Neural cell (in vitro differentiated cells): ENCODE results near the gene KIAA1549. TPM values are rescaled to one million over a fixed set of nuclear protein-coding genes. Genes with fewer than 3 reads are reported as not detected.

Experiments used
- H2AFZ ChIP-seq: fragments of 200-600, 300-800 bp; sonication (generic), shearing (Covaris generic); 2 replicates; pipeline ENCODE4 v1.6.0; 2014; ENCODE audit warnings: low read depth, mild to moderate bottlenecking, antibody characterized with exemption, low read length, moderate library complexity
- H3F3A ChIP-seq: fragments of 200-600 bp; shearing (Covaris generic); 2 replicates; pipeline ENCODE4 v1.6.1; 2016; ENCODE audit warnings: mild to moderate bottlenecking, moderate library complexity, mixed read lengths, antibody characterized with exemption, low read length; ENCODE audit not compliant: insufficient read depth, poor library complexity, severe bottlenecking
- H3K27ac ChIP-seq: fragments of 200-600, 300-800 bp; sonication (generic), shearing (Covaris generic); 2 replicates; pipeline ENCODE4 v1.5.1; 2014; ENCODE audit warnings: mild to moderate bottlenecking, low read length, moderate library complexity
- H3K27me3 ChIP-seq: fragments of 300-800, 200-600 bp; sonication (generic), shearing (Covaris generic); 2 replicates; pipeline ENCODE4 v1.6.0; 2014; ENCODE audit warnings: mild to moderate bottlenecking, low read depth, low read length, moderate library complexity; ENCODE audit not compliant: insufficient read depth
- H3K36me3 ChIP-seq: fragments of 300-800, 200-600 bp; sonication (generic), shearing (Covaris generic); 2 replicates; pipeline ENCODE4 v1.5.1; 2014; ENCODE audit warnings: mild to moderate bottlenecking, antibody characterized with exemption, low read length, moderate library complexity; ENCODE audit not compliant: insufficient read depth
- H3K4me2 ChIP-seq: fragments of 300-800, 200-600 bp; sonication (generic), shearing (Covaris generic); 2 replicates; pipeline ENCODE4 v1.6.0; 2014; ENCODE audit warnings: mild to moderate bottlenecking, low read length
- H3K4me3 ChIP-seq: fragments of 300-800, 200-600 bp; sonication (generic), shearing (Covaris generic); 2 replicates; pipeline ENCODE4 v1.5.1; 2014; ENCODE audit warnings: mild to moderate bottlenecking, low read length, moderate library complexity
- H3K79me2 ChIP-seq: fragments of 200-600 bp; shearing (Covaris generic); replicated peaks from 2 replicates; pipeline ENCODE4 v1.6.0; 2014; ENCODE audit warnings: mild to moderate bottlenecking, low read length, moderate library complexity; ENCODE audit not compliant: insufficient read depth
- H3K9ac ChIP-seq: fragments of 300-800, 200-600 bp; sonication (generic), shearing (Covaris generic); 2 replicates; pipeline ENCODE4 v1.6.1; 2016; ENCODE audit warnings: mild to moderate bottlenecking, low read length, mixed read lengths
- H3K9me2 ChIP-seq: fragments of 200-600 bp; shearing (Covaris generic); 2 replicates; pipeline ENCODE4 v1.6.1; 2016; ENCODE audit warnings: mild to moderate bottlenecking, low read length, mixed read lengths; ENCODE audit not compliant: insufficient read depth
- H3K9me3 ChIP-seq: fragments of 200-600, 300-800 bp; sonication (generic), shearing (Covaris generic); 2 replicates; pipeline ENCODE4 v1.6.1; 2016; ENCODE audit warnings: mild to moderate bottlenecking, mixed run types, low read length, moderate library complexity, mixed read lengths
- H4K20me1 ChIP-seq: fragments of 200-600 bp; shearing (Covaris generic); 2 replicates; pipeline ENCODE4 v1.6.1; 2016; ENCODE audit warnings: mild to moderate bottlenecking, mixed run types; ENCODE audit not compliant: insufficient read depth
- CTCF ChIP-seq: fragments of 450-650 bp; IDR thresholded peaks from 2 replicates; pipeline ENCODE4 v1.5.1; 2014; ENCODE audit warnings: antibody characterized with exemption, mild to moderate bottlenecking, moderate library complexity; ENCODE audit not compliant: poor library complexity, severe bottlenecking
- EP300 ChIP-seq: fragments of 450-650 bp; conservative IDR thresholded peaks from 2 replicates; pipeline ENCODE4 v1.6.1; 2014; ENCODE audit warnings: antibody characterized with exemption, mild to moderate bottlenecking, moderate library complexity; ENCODE audit not compliant: poor library complexity, severe bottlenecking
- EZH2 ChIP-seq: fragments of 200-600, 300-800 bp; shearing (Covaris generic), sonication (generic); IDR thresholded peaks from 2 replicates; pipeline ENCODE4 v1.6.1; 2014; ENCODE audit warnings: antibody characterized with exemption, low read length, borderline replicate concordance, mild to moderate bottlenecking; ENCODE audit not compliant: insufficient read depth, poor library complexity, severe bottlenecking
- MXI1 ChIP-seq: fragments of 450-650 bp; conservative IDR thresholded peaks from 2 replicates; pipeline ENCODE4 v1.6.1; 2014; ENCODE audit warnings: antibody characterized with exemption, mild to moderate bottlenecking; ENCODE audit not compliant: poor library complexity, severe bottlenecking
- POLR2AphosphoS5 ChIP-seq: IDR thresholded peaks from 2 replicates; pipeline ENCODE4 v1.6.1; 2012
- RAD21 ChIP-seq: fragments of 450-650 bp; conservative IDR thresholded peaks from 2 replicates; pipeline ENCODE4 v1.6.1; 2014; ENCODE audit warnings: antibody characterized with exemption, mild to moderate bottlenecking, moderate library complexity
- REST ChIP-seq: IDR thresholded peaks from 2 replicates; pipeline ENCODE4 v1.6.1; 2012; ENCODE audit warnings: borderline replicate concordance
- SMC3 ChIP-seq: fragments of 450-650 bp; conservative IDR thresholded peaks from 2 replicates; pipeline ENCODE4 v1.6.1; 2014; ENCODE audit warnings: antibody characterized with exemption, mild to moderate bottlenecking, moderate library complexity; ENCODE audit not compliant: poor library complexity
- TAF1 ChIP-seq: IDR thresholded peaks from 2 replicates; pipeline ENCODE4 v1.6.1; 2012; ENCODE audit warnings: low read depth
- polyA plus RNA-seq: library from polyadenylated mRNA; depleted of rRNA; stranded (reverse); fragments of >200 nt; gene quantifications from 2 replicates; pipeline ENCODE4 v1.2.3, GENCODE V29; 2014

KIAA1549 gene
- polyA plus RNA-seq, 1 donor from 2014 or later: 14.1 TPM

- Histone ChIP-seq H3K9ac (no peak overlapping the region), H3F3A (no peaks in the 10 kb centered on the region), H3K79me2 (no peaks in the 10 kb centered on the region), H3K27ac (no peak overlapping the region), H2AFZ (no peak overlapping the region), H4K20me1 (no peaks in the 10 kb centered on the region), H3K27me3 (no peaks in the 10 kb centered on the region), H3K4me2 (no peak overlapping the region), H3K9me2 (no peaks in the 10 kb centered on the region), H3K36me3 (no peaks in the 10 kb centered on the region), H3K9me3 (no peaks in the 10 kb centered on the region), H3K4me3 (no peak overlapping the region)
- TF ChIP-seq RAD21 (no peak), SMC3 (no peak)
Measured at GRCh38 chr7:138890499-138891445, 90.4 kb downstream of the KIAA1549 start.

- Histone ChIP-seq H3K9me3 (no peaks in the 10 kb centered on the region), H3K9me2 (no peaks in the 10 kb centered on the region), H3K9ac (no peak overlapping the region), H3K27ac (no peak overlapping the region), H3K36me3 (no peaks in the 10 kb centered on the region), H2AFZ (no peak overlapping the region), H3K27me3 (no peaks in the 10 kb centered on the region), H3K79me2 (no peaks in the 10 kb centered on the region), H3K4me2 (no peak overlapping the region), H3F3A (no peaks in the 10 kb centered on the region), H3K4me3 (no peak overlapping the region), H4K20me1 (no peaks in the 10 kb centered on the region)
- TF ChIP-seq TAF1 (no peak), POLR2AphosphoS5 (no peak), REST (no peak), CTCF (no peak), MXI1 (no peak), SMC3 (no peak), RAD21 (no peak), EP300 (no peak), EZH2 (no peak)
Measured at GRCh38 chr7:138889582-138890498, 91.3 kb downstream of the KIAA1549 start.
